Kidney (tissue), 14 donors: ENCODE measurements around the gene TUBAL3. TPM values are rescaled to one million over a fixed set of nuclear protein-coding genes. Genes with fewer than 3 reads are reported as not detected.

Source experiments
- DNase-seq, 5 donors: peaks; one replicate each; pipeline ENCODE4 v3.0.0-alpha.2; 2013 to 2020
- FAIRE-seq: peaks from 2 replicates; lab custom pipeline; 2012; peaks lifted over from hg19 to GRCh38; lab: Jason Lieb, UNC
- H3K27ac ChIP-seq, 2 donors: one replicate each; pipeline ENCODE4 v1.7.0; 2013; ENCODE audit warnings: low read depth in 2 of 2, low read length in 2 of 2, inconsistent platforms in 1 of 2
- H3K27me3 ChIP-seq: one replicate; pipeline ENCODE4 v1.7.1; 2013; ENCODE audit warnings: low read length, inconsistent platforms; ENCODE audit not compliant: control insufficient read depth, insufficient read depth
- H3K36me3 ChIP-seq, 3 donors: one replicate each; pipeline versions ENCODE4 v1.7.0 to v1.7.1; 2013; ENCODE audit warnings: low read length in 3 of 3, control low read depth in 1 of 3, inconsistent platforms in 1 of 3; ENCODE audit not compliant: insufficient read depth in 3 of 3, control insufficient read depth in 2 of 3
- H3K4me1 ChIP-seq, 3 donors: one replicate each; pipeline versions ENCODE4 v1.7.0 to v1.7.1; 2013; ENCODE audit warnings: low read length in 3 of 3, inconsistent platforms in 1 of 3, low read depth in 1 of 3; ENCODE audit not compliant: control insufficient read depth in 2 of 3, insufficient read depth in 2 of 3
- H3K4me3 ChIP-seq, 3 donors: one replicate each; pipeline versions ENCODE4 v1.7.0 to v1.8.1; 2013; ENCODE audit warnings: low read length in 3 of 3, control low read depth in 1 of 3, inconsistent platforms in 1 of 3
- H3K9ac ChIP-seq, 3 donors: one replicate each; pipeline versions ENCODE4 v1.7.0 to v1.7.1; 2013; ENCODE audit warnings: low read length in 3 of 3, control low read depth in 1 of 3, inconsistent platforms in 1 of 3
- H3K9me3 ChIP-seq, 3 donors: one replicate each; pipeline versions ENCODE4 v1.7.0 to v1.7.1; 2013; ENCODE audit warnings: low read length in 3 of 3, control low read depth in 1 of 3, inconsistent platforms in 1 of 3; ENCODE audit not compliant: control insufficient read depth in 2 of 3, insufficient read depth in 1 of 3
- intact Hi-C: fragments of 100-400 bp; cut with DNase I; formaldehyde crosslinking; loops from one replicate; pipeline ENCODE4 v1.11.1; 2022
- polyA plus RNA-seq: library from polyadenylated mRNA; stranded (reverse); fragments of 350-450 nt; fragmentation: Illumina TruSeq; extraction: RNeasy Lipid Tissue Mini Kit (QIAGEN cat#74804); gene quantifications from one replicate; pipeline ENCODE4 v1.2.3, GENCODE V29; 2014; ENCODE audit warnings: low read depth, low replicate concordance; ENCODE audit not compliant: insufficient read depth
- total RNA-seq: library from RNA; stranded (reverse); fragmentation: NEBNext Ultra II Directional; extraction: Animal tissue kit (Norgen Biotek cat#: 25700); gene quantifications from one replicate; pipeline ENCODE4 v1.2.1, GENCODE V29; 2021
- TF ChIP-seq, protein P1 (sequence below): IDR thresholded peaks from 3 replicates; pipeline ENCODE4 v1.5.1; 2012; ENCODE audit warnings: mild to moderate bottlenecking, moderate library complexity, borderline replicate concordance; ENCODE audit not compliant: insufficient read depth; ENCODE audit errors: extremely low read depth
- donor health status: control.
- donor health status: control.
- donor health status: control.
- donor health status: control.
- donor health status: control.
- donor health status: DM: yes; HTN: yes; CAD: no.
- donor health status: Normal renal cell carcinoma (clear cell type).

Gene TUBAL3
- total and polyA plus RNA-seq, 2 donors from 2014 or later: 0.44 to 10.8 TPM

GRCh38 chr10:5343561-5343960, 61.1 kb downstream of the TUBAL3 start:
- Histone ChIP-seq H3K27ac (no peak overlapping the region), H3K9ac (no peak overlapping the region), H3K4me3 (no peak overlapping the region), H3K9me3 (no peaks in the 10 kb centered on the region), H3K36me3 (no peaks in the 10 kb centered on the region), H3K27me3 (no peaks in the 10 kb centered on the region), H3K4me1 (no peaks in the 10 kb centered on the region)
- TF ChIP-seq, protein P1, sequence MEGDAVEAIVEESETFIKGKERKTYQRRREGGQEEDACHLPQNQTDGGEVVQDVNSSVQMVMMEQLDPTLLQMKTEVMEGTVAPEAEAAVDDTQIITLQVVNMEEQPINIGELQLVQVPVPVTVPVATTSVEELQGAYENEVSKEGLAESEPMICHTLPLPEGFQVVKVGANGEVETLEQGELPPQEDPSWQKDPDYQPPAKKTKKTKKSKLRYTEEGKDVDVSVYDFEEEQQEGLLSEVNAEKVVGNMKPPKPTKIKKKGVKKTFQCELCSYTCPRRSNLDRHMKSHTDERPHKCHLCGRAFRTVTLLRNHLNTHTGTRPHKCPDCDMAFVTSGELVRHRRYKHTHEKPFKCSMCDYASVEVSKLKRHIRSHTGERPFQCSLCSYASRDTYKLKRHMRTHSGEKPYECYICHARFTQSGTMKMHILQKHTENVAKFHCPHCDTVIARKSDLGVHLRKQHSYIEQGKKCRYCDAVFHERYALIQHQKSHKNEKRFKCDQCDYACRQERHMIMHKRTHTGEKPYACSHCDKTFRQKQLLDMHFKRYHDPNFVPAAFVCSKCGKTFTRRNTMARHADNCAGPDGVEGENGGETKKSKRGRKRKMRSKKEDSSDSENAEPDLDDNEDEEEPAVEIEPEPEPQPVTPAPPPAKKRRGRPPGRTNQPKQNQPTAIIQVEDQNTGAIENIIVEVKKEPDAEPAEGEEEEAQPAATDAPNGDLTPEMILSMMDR: no peak
- DNase-seq: peak in 1 of 5 donors; percentile 24
- no peak for FAIRE-seq
- intact Hi-C loops: no loop called here

Other genes with a start within 250 kb of the TUBAL3 start
- 0.66 TPM for gene AKR1C8, start 219.7 kb downstream of the TUBAL3 start, total RNA-seq
- gene AKR1C8, start 219.7 kb downstream of the TUBAL3 start, polyA plus RNA-seq: not detected
- gene AKR1C4, start 208.0 kb downstream of the TUBAL3 start, total RNA-seq: not detected
- not detected for gene AKR1C4, start 208.0 kb downstream of the TUBAL3 start, polyA plus RNA-seq
- not detected for gene UCN3, start 39.9 kb downstream of the TUBAL3 start, total RNA-seq
- gene UCN3, start 39.9 kb downstream of the TUBAL3 start, polyA plus RNA-seq: 1.4 TPM
- gene NET1, start 7.7 kb upstream of the TUBAL3 start, total RNA-seq: 86.5 TPM
- gene NET1, start 7.7 kb upstream of the TUBAL3 start, polyA plus RNA-seq: 35.9 TPM
- not detected for gene CALML5, start 94.7 kb upstream of the TUBAL3 start, total RNA-seq
- not detected for gene CALML5, start 94.7 kb upstream of the TUBAL3 start, polyA plus RNA-seq
- not detected for gene CALML3, start 120.1 kb upstream of the TUBAL3 start, total RNA-seq
- 15.9 TPM for gene CALML3, start 120.1 kb upstream of the TUBAL3 start, polyA plus RNA-seq